GM23248 (cell line): ENCODE data around the gene KRT33B.

Source experiments
- EZH2 ChIP-seq: fragments of 200-600 bp; sonication (generic); IDR thresholded peaks from 2 replicates; pipeline ENCODE4 v1.6.1; 2018; ENCODE audit warnings: antibody characterized with exemption, mild to moderate bottlenecking; ENCODE audit not compliant: insufficient read depth, poor library complexity, severe bottlenecking
- EZH2phosphoT487 ChIP-seq: fragments of 200-600 bp; sonication (generic); IDR thresholded peaks from 2 replicates; pipeline ENCODE4 v1.6.1; 2018; ENCODE audit warnings: antibody characterized with exemption, moderate library complexity, mild to moderate bottlenecking, low read depth; ENCODE audit not compliant: insufficient read depth

- no peak for TF ChIP-seq EZH2
- no peak for TF ChIP-seq EZH2phosphoT487
Measured at GRCh38 chr17:41415411-41415810, 45.8 kb upstream of the KRT33B start.
